Stimulated activated effector memory CD8-positive, alpha-beta T cell treated with anti-CD3 and anti-CD28 coated beads, Interleukin-12 subunit alpha, Interleukin-12 subunit beta, amount 100 ng/mL, for 72 hours (primary cell): ENCODE results near the gene TTC27.
"Not testable (repeated sequence)": the region's sequence is repeated elsewhere in the genome, so short reads cannot be mapped to it uniquely, and the experiment has no call there.

Source experiments
- ATAC-seq: fragments of 150-1000 bp; cut with Tn5 transposase; 2 replicates; pipeline ENCODE4 v1.10.0; 2021
- DNase-seq, 2 donors: peaks; one replicate each; pipeline ENCODE4 v3.0.0; 2021 to 2022; ENCODE audit warnings: low spot score in 2 of 2
- H3K27ac Mint-ChIP-seq: one replicate; pipeline ENCODE4 v1.8.0; 2022; ENCODE audit warnings: mild to moderate bottlenecking, mixed read lengths
- H3K36me3 Mint-ChIP-seq: one replicate; pipeline ENCODE4 v1.8.0; 2022; ENCODE audit warnings: mild to moderate bottlenecking, mixed read lengths
- H3K4me1 Mint-ChIP-seq: one replicate; pipeline ENCODE4 v1.8.0; 2022; ENCODE audit warnings: mixed read lengths
- H3K4me3 Mint-ChIP-seq: one replicate; pipeline ENCODE4 v1.8.0; 2022; ENCODE audit warnings: mild to moderate bottlenecking, mixed read lengths
- H3K9me3 Mint-ChIP-seq: one replicate; pipeline ENCODE4 v1.8.0; 2022; ENCODE audit warnings: mixed read lengths

TTC27 gene

GRCh38 chr2:32723467-32724079 is 95.7 kb downstream of the TTC27 start:
- ATAC-seq (no peak), DNase-seq (no peak)
- H3K36me3 Mint-ChIP-seq: peaks cover 17% of the 10 kb centered on the region
- H3K4me3 Mint-ChIP-seq: no peak overlapping the region
- H3K27ac Mint-ChIP-seq: no peak overlapping the region
- H3K4me1 Mint-ChIP-seq: peaks cover 4% of the 10 kb centered on the region
- H3K9me3 Mint-ChIP-seq: peaks cover 6% of the 10 kb centered on the region

- not testable (repeated sequence) for ATAC-seq, H3K4me3 Mint-ChIP-seq, DNase-seq
These were observed 98.8 kb downstream of the TTC27 start for GRCh38 chr2:32726678-32727077.

GRCh38 chr2:32727157-32727556 is 99.3 kb downstream of the TTC27 start:
- H3K27ac Mint-ChIP-seq: no peak overlapping the region
- H3K9me3 Mint-ChIP-seq: peaks cover 6% of the 10 kb centered on the region
- no peak for ATAC-seq
- no peak for DNase-seq
- H3K4me3 Mint-ChIP-seq: no peak overlapping the region
- H3K4me1 Mint-ChIP-seq: no peaks in the 10 kb centered on the region
- H3K36me3 Mint-ChIP-seq: peaks cover 22% of the 10 kb centered on the region

More at GRCh38 chr2:32726678-32727077, 98.8 kb downstream of the TTC27 start:
- H3K36me3 Mint-ChIP-seq: peaks cover 22% of the 10 kb centered on the region
- H3K9me3 Mint-ChIP-seq, H3K27ac Mint-ChIP-seq, H3K4me1 Mint-ChIP-seq: not testable (repeated sequence)

GRCh38 chr2:32730958-32731357 is 103.1 kb downstream of the TTC27 start:
- H3K4me1 Mint-ChIP-seq, H3K4me3 Mint-ChIP-seq, H3K27ac Mint-ChIP-seq, ATAC-seq, H3K9me3 Mint-ChIP-seq, DNase-seq: not testable (repeated sequence)
- peaks cover 42% of the 10 kb centered on the region for H3K36me3 Mint-ChIP-seq

DNA sequence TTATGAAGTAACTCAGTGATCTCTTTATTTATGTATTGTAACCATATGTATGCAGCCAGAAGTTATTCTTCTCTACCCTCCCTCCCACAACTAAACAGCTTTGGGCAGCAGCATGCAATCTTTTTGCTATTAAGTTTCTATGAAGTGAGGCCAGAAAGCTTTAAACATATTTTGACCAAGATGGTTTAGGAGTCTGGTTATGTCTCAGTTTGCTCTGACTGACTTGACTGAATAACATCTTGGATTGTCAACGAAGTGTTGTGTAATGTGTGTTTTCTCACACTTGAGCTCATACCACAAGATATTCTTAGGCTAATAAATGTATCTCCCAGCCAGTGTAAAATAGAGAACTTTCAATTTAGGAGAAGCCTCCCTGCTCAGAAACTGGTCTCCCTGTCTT is 104.3 kb downstream of the TTC27 start:
- Mint-ChIP-seq H3K4me3 (no peak overlapping the region), H3K9me3 (no peaks in the 10 kb centered on the region), H3K27ac (no peak overlapping the region), H3K4me1 (no peaks in the 10 kb centered on the region), H3K36me3 (peaks cover 48% of the 10 kb centered on the region)
- DNase-seq: no peak
- ATAC-seq: no peak

GRCh38 chr2:32732912-32733472 is 105.1 kb downstream of the TTC27 start:
- no peak for DNase-seq
- H3K4me3 Mint-ChIP-seq: no peak overlapping the region
- H3K4me1 Mint-ChIP-seq: no peaks in the 10 kb centered on the region
- no peaks in the 10 kb centered on the region for H3K9me3 Mint-ChIP-seq
- ATAC-seq: peak; percentile 44
- peaks cover 57% of the 10 kb centered on the region for H3K36me3 Mint-ChIP-seq
- H3K27ac Mint-ChIP-seq: no peak overlapping the region

DNA sequence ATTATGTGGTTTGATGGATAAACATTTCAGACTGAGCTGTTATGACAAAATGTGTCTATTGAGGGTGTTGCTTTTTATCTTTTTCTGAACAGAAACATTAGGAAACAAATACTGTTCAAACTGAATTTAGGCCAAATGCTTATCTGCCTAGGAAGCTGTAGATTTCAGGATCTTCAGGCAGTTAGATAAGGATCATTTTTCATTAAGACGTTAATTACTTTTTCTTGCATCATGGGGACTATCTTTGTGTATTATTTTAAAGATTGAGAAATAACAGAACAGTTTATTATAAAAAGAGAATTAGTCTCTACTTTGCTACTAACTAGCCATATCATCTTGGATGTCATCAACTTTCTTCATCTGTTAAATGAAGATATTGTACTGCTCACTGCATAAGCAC is 107.5 kb downstream of the TTC27 start:
- ATAC-seq (no peak), DNase-seq (no peak)
- H3K27ac Mint-ChIP-seq: no peak overlapping the region
- H3K9me3 Mint-ChIP-seq: no peaks in the 10 kb centered on the region
- H3K36me3 Mint-ChIP-seq: peaks cover 59% of the 10 kb centered on the region
- no peaks in the 10 kb centered on the region for H3K4me1 Mint-ChIP-seq
- H3K4me3 Mint-ChIP-seq: no peak overlapping the region

GRCh38 chr2:32738939-32739338 is 111.1 kb downstream of the TTC27 start:
- no peaks in the 10 kb centered on the region for H3K9me3 Mint-ChIP-seq

DNA sequence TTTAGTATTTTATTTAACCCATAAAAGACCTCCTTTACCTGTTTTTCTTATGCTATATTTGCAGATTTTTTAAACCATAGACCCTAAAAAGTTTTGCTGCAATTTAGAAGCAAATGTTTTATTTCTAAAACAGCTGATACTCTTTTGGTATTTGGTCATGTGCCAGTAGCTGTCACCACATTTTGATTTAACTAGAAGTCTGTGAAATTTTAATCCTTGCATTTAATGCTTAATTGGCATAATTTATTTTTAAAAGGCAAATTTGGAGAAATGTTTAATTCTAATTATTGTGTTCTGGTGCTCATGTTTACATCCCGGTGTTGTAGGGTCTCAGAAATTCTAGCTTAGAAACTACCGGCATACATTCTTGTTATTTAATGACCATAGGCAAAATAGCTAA is 111.8 kb downstream of the TTC27 start:
- Mint-ChIP-seq H3K4me3 (no peak overlapping the region), H3K36me3 (peaks cover 67% of the 10 kb centered on the region), H3K4me1 (no peaks in the 10 kb centered on the region), H3K27ac (no peak overlapping the region), H3K9me3 (no peaks in the 10 kb centered on the region)
- ATAC-seq: no peak
- no peak for DNase-seq

More at GRCh38 chr2:32738939-32739338, 111.1 kb downstream of the TTC27 start:
- ATAC-seq (no peak), DNase-seq (no peak)
- Mint-ChIP-seq H3K4me3 (no peak overlapping the region), H3K4me1 (no peaks in the 10 kb centered on the region), H3K36me3 (peaks cover 67% of the 10 kb centered on the region), H3K27ac (no peak overlapping the region)

- peaks cover 62% of the 10 kb centered on the region for H3K36me3 Mint-ChIP-seq
- no peaks in the 10 kb centered on the region for H3K9me3 Mint-ChIP-seq
- no peak overlapping the region for H3K27ac Mint-ChIP-seq
- ATAC-seq: no peak
- H3K4me1 Mint-ChIP-seq: no peaks in the 10 kb centered on the region
- H3K4me3 Mint-ChIP-seq: no peak overlapping the region
- no peak for DNase-seq
These were observed 113.7 kb downstream of the TTC27 start for GRCh38 chr2:32741575-32741974.

DNA sequence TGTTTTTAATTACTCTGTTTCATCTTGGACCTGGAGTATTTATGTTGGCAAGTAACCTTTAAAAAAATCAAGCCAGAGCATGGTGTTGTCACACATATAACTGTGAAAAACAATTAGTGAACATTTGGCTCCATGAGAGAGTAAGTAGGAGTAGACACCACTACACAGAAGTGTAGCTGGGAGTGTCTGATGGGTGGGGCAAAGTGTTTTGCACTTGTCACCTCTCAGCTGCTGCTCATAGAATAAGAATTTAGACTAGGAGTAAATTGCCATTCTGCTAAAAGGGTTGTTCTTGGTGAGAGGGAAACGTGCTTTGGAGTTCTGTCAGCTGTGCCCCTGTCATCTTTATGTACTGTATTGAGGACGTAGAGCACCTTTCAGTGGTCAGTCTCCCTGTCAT is 114.5 kb downstream of the TTC27 start:
- DNase-seq (no peak), ATAC-seq (no peak)
- Mint-ChIP-seq H3K4me1 (no peaks in the 10 kb centered on the region), H3K4me3 (no peak overlapping the region), H3K36me3 (peaks cover 57% of the 10 kb centered on the region), H3K9me3 (no peaks in the 10 kb centered on the region), H3K27ac (no peak overlapping the region)

DNA sequence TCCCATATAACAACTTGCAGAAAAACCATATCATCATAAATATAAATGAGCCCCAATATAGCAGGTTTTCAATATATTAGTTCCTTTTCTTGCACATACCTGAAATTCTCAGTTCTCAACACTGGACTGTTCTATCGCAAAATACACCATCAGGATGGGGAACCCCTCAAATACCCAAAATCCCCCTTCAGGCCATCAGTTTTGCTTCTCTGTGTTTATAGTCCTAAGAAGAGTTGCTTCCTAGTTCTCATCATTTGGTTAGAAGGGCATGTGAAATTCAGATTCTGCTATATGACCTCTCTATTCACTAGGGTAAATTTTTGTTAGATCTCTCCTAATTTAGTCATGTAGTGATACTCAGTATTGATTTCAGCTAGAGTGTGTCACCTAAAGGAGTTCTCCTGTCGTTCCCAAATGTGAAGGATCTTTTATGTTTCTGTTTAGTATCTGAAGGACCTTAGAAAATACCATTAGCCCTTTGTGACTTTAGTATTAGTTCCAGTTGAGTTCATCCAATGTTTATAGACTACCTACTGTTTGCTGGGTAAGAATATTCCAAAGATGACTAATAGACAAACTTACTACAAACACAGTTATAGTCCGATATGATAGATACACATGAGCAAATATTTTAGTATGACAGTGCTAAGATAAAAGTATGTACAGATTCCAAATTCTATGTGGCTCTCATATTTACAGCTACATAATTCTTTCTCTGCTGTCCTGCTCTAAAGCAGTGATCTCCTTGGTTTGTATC is 115.8 kb downstream of the TTC27 start:
- no peak for ATAC-seq
- Mint-ChIP-seq H3K4me3 (no peak overlapping the region), H3K36me3 (peaks cover 44% of the 10 kb centered on the region), H3K9me3 (no peaks in the 10 kb centered on the region), H3K4me1 (no peaks in the 10 kb centered on the region), H3K27ac (peak overlapping the region; percentile 54)
- DNase-seq: no peak

GRCh38 chr2:32745191-32745590 is 117.3 kb downstream of the TTC27 start:
- H3K36me3 Mint-ChIP-seq: peaks cover 50% of the 10 kb centered on the region
- peak; percentile 81 for ATAC-seq
- H3K9me3 Mint-ChIP-seq: no peaks in the 10 kb centered on the region
- H3K4me1 Mint-ChIP-seq: no peaks in the 10 kb centered on the region
- H3K27ac Mint-ChIP-seq: no peak overlapping the region
- H3K4me3 Mint-ChIP-seq: no peak overlapping the region
- DNase-seq: no peak

DNA sequence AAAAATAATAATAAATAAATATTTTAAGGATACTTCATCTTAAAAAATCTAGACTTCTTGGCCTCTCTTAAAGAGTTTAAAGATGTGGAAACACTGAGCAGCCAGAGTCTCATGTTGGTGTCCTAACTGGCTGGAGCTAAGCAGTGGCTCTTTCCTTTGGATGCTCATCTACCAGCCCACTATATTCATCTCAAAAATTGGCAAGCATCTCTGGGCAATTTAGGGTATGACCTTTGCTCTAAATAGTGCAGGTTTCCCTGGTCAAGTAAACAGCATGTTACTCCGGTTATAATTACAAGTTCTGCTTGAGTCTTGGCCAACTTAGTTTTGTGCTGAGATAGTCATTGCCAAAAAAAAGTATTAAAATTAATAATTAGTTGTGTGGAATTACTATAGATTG is 117.8 kb downstream of the TTC27 start:
- ATAC-seq (no peak), DNase-seq (no peak)
- Mint-ChIP-seq H3K9me3 (no peaks in the 10 kb centered on the region), H3K36me3 (peaks cover 50% of the 10 kb centered on the region), H3K27ac (no peak overlapping the region), H3K4me3 (no peak overlapping the region), H3K4me1 (no peaks in the 10 kb centered on the region)

DNA sequence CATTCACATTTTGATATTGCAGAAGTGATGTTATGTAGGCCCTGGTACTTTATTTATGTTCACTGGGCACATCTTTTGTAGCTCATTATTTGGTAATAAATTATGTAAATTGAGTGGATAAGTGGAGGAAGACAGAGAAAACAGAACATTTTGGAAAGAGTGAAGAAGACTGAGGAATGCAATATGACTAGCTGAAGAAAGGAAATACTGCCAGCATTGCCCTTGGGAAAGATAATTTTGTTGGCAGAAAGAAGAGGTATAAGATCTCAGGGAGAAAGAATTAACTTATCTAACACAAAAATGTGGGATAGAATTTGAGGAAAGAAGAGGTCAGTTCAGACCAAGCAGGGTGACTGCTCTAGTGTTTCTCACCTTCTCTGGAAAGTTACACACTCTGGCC is 118.8 kb downstream of the TTC27 start:
- no peak overlapping the region for H3K27ac Mint-ChIP-seq
- H3K9me3 Mint-ChIP-seq: no peaks in the 10 kb centered on the region
- no peak for DNase-seq
- no peak overlapping the region for H3K4me3 Mint-ChIP-seq
- H3K4me1 Mint-ChIP-seq: no peaks in the 10 kb centered on the region
- peaks cover 41% of the 10 kb centered on the region for H3K36me3 Mint-ChIP-seq
- no peak for ATAC-seq

GRCh38 chr2:32748158-32748557 is 120.3 kb downstream of the TTC27 start:
- Mint-ChIP-seq H3K4me1 (no peaks in the 10 kb centered on the region), H3K27ac (no peak overlapping the region), H3K9me3 (no peaks in the 10 kb centered on the region), H3K36me3 (peaks cover 40% of the 10 kb centered on the region), H3K4me3 (no peak overlapping the region)
- no peak for ATAC-seq
- DNase-seq: no peak
